ENCODE measurements around the gene AGMO.

Gene AGMO

GRCh38 chr7:15488401-15488800, 73.4 kb downstream of the AGMO start:
- no peak for DNase-seq (ENCODE audit: low read depth, low spot score)
- in situ Hi-C loops (cut with HindIII; ENCODE audit: low sequenced_read_pairs), result no loop called here
- TF ChIP-seq CTCF (IDR thresholded peaks at IDR 0.05; ENCODE audit: low read depth, low read length), result no peak
- no peak overlapping the region for H3K4me3 ChIP-seq (ENCODE audit: low read depth, low read length)

- no peak for TF ChIP-seq CTCF (IDR thresholded peaks at IDR 0.05; ENCODE audit: low read depth, low read length)
Observed at GRCh38 chr7:15487896-15488295, 73.9 kb downstream of the AGMO start.

DNA sequence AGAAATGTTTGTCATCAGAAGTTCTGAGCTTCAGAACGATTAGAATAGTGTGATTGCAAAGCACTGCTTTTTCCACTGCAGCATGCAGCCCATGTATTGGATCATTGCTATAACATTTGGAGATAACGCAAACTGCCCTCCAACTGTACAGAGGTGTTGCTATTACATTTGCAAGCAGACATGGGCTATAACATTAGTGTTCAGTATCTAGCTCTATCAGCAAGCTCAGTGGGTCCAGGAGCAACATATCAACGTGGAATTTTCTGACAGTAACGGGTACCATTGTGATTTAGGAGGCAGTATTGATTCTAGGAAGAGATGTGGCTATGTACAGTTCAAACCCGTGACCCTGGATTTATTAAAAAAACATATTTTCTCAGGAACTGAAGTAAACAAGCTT, 75.8 kb downstream of the AGMO start:
- no peak for DNase-seq (ENCODE audit: low read depth, low spot score)
- no peak overlapping the region for H3K4me3 ChIP-seq (ENCODE audit: low read depth, low read length)
- in situ Hi-C loops (cut with HindIII; ENCODE audit: low sequenced_read_pairs), result no loop called here
- no peak for TF ChIP-seq CTCF (IDR thresholded peaks at IDR 0.05; ENCODE audit: low read depth, low read length)

More at GRCh38 chr7:15487896-15488295, 73.9 kb downstream of the AGMO start:
- no peak for DNase-seq (ENCODE audit: low read depth, low spot score)
- no peak overlapping the region for H3K4me3 ChIP-seq (ENCODE audit: low read depth, low read length)
- in situ Hi-C loops (cut with HindIII; ENCODE audit: low sequenced_read_pairs), result no loop called here

GRCh38 chr7:15485431-15485830, 76.4 kb downstream of the AGMO start:
- no peak for TF ChIP-seq CTCF (IDR thresholded peaks at IDR 0.05; ENCODE audit: low read depth, low read length)
- in situ Hi-C loops (cut with HindIII; ENCODE audit: low sequenced_read_pairs), result no loop called here
- DNase-seq (ENCODE audit: low read depth, low spot score), result no peak
- H3K4me3 ChIP-seq (ENCODE audit: low read depth, low read length), result no peak overlapping the region

DNA sequence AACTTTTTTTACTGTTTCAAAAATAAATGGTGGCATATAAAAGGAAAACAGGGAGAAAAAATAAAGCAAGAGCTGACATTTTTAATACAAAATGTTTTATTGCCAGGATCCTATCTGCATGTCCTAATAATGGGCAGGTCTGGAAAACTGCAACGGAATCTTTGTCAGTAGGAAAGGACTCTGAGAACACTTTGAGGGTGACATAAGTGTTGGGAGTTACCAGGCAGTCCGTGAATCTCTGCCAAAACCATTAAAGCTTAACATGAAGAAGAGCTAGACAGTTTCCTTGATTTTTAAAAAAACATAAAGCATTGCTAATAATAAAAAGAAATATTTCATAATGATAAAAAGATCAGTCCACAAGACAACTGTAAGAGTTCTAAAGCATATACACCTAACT, 80.7 kb downstream of the AGMO start:
- H3K4me3 ChIP-seq (ENCODE audit: low read depth, low read length), result no peak overlapping the region
- no peak for DNase-seq (ENCODE audit: low read depth, low spot score)
- no peak for TF ChIP-seq CTCF (IDR thresholded peaks at IDR 0.05; ENCODE audit: low read depth, low read length)
- in situ Hi-C loops (cut with HindIII; ENCODE audit: low sequenced_read_pairs), result no loop called here

DNA sequence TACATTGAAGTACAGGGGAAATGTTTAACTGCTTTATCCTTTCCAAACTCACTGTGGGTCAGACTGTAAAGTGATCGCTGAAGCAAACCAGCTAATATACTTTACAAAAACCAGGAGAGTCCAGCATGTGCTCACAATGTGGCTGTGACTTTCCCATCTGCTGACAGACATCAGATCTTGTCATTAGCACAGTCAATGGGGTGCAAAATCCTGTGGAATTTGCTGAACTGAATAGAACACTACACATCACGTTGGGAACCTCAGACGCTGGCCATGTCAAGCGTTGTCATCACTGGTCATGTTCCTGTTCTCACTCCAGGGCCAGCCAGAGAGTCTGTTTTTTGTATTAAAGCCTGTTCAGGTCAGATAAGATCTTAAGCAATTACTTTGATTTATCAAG, 83.4 kb downstream of the AGMO start:
- DNase-seq (ENCODE audit: low read depth, low spot score), result no peak
- no peak overlapping the region for H3K4me3 ChIP-seq (ENCODE audit: low read depth, low read length)
- TF ChIP-seq CTCF (IDR thresholded peaks at IDR 0.05; ENCODE audit: low read depth, low read length), result no peak
- in situ Hi-C loops (cut with HindIII; ENCODE audit: low sequenced_read_pairs), result no loop called here

DNA sequence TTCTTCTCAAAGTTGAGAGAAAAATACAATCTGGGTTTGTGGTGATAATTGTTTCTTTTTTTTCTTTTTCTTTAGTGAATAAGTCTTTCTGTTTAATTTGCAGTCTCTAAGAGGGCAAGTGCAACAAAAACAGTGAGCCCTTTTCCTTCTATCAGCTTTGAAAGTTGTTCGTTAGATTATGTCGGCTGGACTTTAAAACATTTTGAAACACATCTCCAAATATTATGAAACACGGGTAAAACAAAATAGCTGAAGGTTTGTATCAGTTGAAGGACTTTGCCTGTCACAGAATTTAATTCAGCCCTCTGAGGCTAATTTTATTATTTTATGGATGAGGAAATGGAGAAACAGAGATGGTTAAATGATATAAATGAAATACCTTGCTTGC, 85.3 kb downstream of the AGMO start:
- no peak overlapping the region for H3K4me3 ChIP-seq (ENCODE audit: low read depth, low read length)
- DNase-seq (ENCODE audit: low read depth, low spot score), result no peak
- in situ Hi-C loops (cut with HindIII; ENCODE audit: low sequenced_read_pairs), result no loop called here
- no peak for TF ChIP-seq CTCF (IDR thresholded peaks at IDR 0.05; ENCODE audit: low read depth, low read length)
